HepG2 (cell line): Measurements from ENCODE around the gene SEC14L2. TPM values are rescaled to one million over a fixed set of nuclear protein-coding genes. Genes with fewer than 3 reads are reported as not detected.
A peak's percentile ranks its signal among the peaks of the same experiment; 100 is the strongest.

ENCODE experiments used
- ARNT2 ChIP-seq: sonication (generic); formaldehyde crosslinking; IDR thresholded peaks from 2 replicates; pipeline ENCODE4 v1.8.0; 2022; ENCODE audit warnings: mild to moderate bottlenecking, low read depth, missing genetic modification reagents, moderate library complexity
- ATF7 ChIP-seq, 2 experiments: fragments of 450-650 bp in 1 of 2; sonication (generic) in 1 of 2; formaldehyde crosslinking in 1 of 2; IDR thresholded peaks; 2 replicates each; pipeline versions ENCODE4 v1.4.0 to v1.6.1; 2016 to 2020; ENCODE audit warnings: antibody characterized with exemption in 1 of 2, mild to moderate bottlenecking in 1 of 2, missing genetic modification reagents in 1 of 2
- BHLHE40 ChIP-seq: IDR thresholded peaks from 2 replicates; pipeline ENCODE4 v1.6.1; 2011; ENCODE audit warnings: low read length, improper control_type of control experiment
- EED ChIP-seq: sonication (generic); formaldehyde crosslinking; IDR thresholded peaks from 2 replicates; pipeline ENCODE4 v1.5.0; 2020; ENCODE audit warnings: mild to moderate bottlenecking, missing genetic modification reagents
- ELF3 ChIP-seq: IDR thresholded peaks from 2 replicates; pipeline ENCODE4 v1.6.1; 2016; ENCODE audit warnings: missing genetic modification reagents, missing compliant biosample characterization
- LCORL ChIP-seq, 2 experiments: fragments of 450-650 bp in 1 of 2; sonication (generic) in 1 of 2; formaldehyde crosslinking in 1 of 2; IDR thresholded peaks; 2 replicates each; pipeline versions ENCODE4 v1.5.0 to v1.6.1; 2017 to 2020; ENCODE audit warnings: antibody characterized with exemption in 1 of 2, missing genetic modification reagents in 1 of 2
- MAFF ChIP-seq: IDR thresholded peaks from 2 replicates; pipeline ENCODE4 v1.6.1; 2011; ENCODE audit warnings: low read depth, low read length, improper control_type of control experiment
- MBNL3 ChIP-seq: fragments of 250-450 bp; sonication (Bioruptor Pico); conservative IDR thresholded peaks from 2 replicates; pipeline ENCODE4 v1.8.0; 2022; ENCODE audit warnings: mild to moderate bottlenecking, inconsistent platforms
- MED8 ChIP-seq: sonication (generic); formaldehyde crosslinking; IDR thresholded peaks from 2 replicates; pipeline ENCODE4 v1.8.1; 2023; ENCODE audit warnings: mild to moderate bottlenecking, missing genetic modification reagents; ENCODE audit not compliant: insufficient replicate concordance
- MXI1 ChIP-seq: IDR thresholded peaks from 3 replicates; pipeline ENCODE4 v1.6.1; 2012; ENCODE audit warnings: low read depth, low read length, inconsistent platforms, borderline replicate concordance
- MYC ChIP-seq: sonication (generic); formaldehyde crosslinking; IDR thresholded peaks from 2 replicates; pipeline ENCODE4 v1.9.0; 2021; ENCODE audit warnings: missing genetic modification reagents, borderline replicate concordance
- NR2F1 ChIP-seq, 2 experiments: fragments of 450-650 bp in 1 of 2; formaldehyde crosslinking in 1 of 2; IDR thresholded peaks; 2 replicates each; pipeline versions ENCODE4 v1.5.0 to v1.6.1; 2016 to 2020; ENCODE audit warnings: mild to moderate bottlenecking in 1 of 2, missing compliant biosample characterization in 1 of 2, missing genetic modification reagents in 1 of 2, moderate library complexity in 1 of 2
- PPARG ChIP-seq: conservative IDR thresholded peaks from 2 replicates; pipeline ENCODE4 v1.6.1; 2016; ENCODE audit warnings: missing biosample characterization, missing genetic modification reagents
- RAD21 ChIP-seq: fragments of 450-650 bp; formaldehyde crosslinking; IDR thresholded peaks from 2 replicates; pipeline ENCODE4 v1.5.0; 2020; ENCODE audit warnings: mild to moderate bottlenecking
- SALL1 ChIP-seq: sonication (generic); formaldehyde crosslinking; IDR thresholded peaks from 2 replicates; pipeline ENCODE4 v1.8.0; 2022; ENCODE audit warnings: mild to moderate bottlenecking, missing genetic modification reagents
- SAP130 ChIP-seq: IDR thresholded peaks from 2 replicates; pipeline ENCODE4 v1.6.1; 2016; ENCODE audit warnings: low read depth
- SMYD3 ChIP-seq: sonication (generic); formaldehyde crosslinking; IDR thresholded peaks from 2 replicates; pipeline ENCODE4 v1.8.1; 2023; ENCODE audit warnings: mild to moderate bottlenecking, missing genetic modification reagents
- ZFX ChIP-seq: sonication (generic); formaldehyde crosslinking; IDR thresholded peaks from 2 replicates; pipeline ENCODE4 v1.4.0; 2020; ENCODE audit warnings: mild to moderate bottlenecking, low read depth, missing genetic modification reagents, moderate library complexity
- ZNF619 ChIP-seq: sonication (generic); formaldehyde crosslinking; IDR thresholded peaks from 2 replicates; pipeline ENCODE4 v1.4.0; 2020; ENCODE audit warnings: mild to moderate bottlenecking, missing genetic modification reagents
- polyA plus RNA-seq, 8 experiments: library from polyadenylated mRNA; depleted of rRNA in 3 of 8; stranded (reverse) in 7 of 8; unstranded in 1 of 8; fragments of >200 nt; fragmentation: Illumina TruSeq in 4 of 8; extraction: Trizol in 4 of 8; gene quantifications; 2 replicates each; pipeline versions ENCODE4 v1.2.1 to v1.2.3, GENCODE V29; 2011 to 2016; ENCODE audit warnings: low read depth in 4 of 8, missing spikeins in 1 of 8, mixed read lengths in 1 of 8; ENCODE audit not compliant: insufficient read depth in 1 of 8
- total RNA-seq, 5 experiments: library from RNA; depleted of rRNA; stranded (reverse); fragments of >200 nt; fragmentation: Illumina TruSeq; extraction: Trizol; gene quantifications; 2 replicates each; pipeline ENCODE4 v1.2.3, GENCODE V29; 2016; ENCODE audit warnings: low read depth in 1 of 5
- TF ChIP-seq, protein P1 (sequence below): IDR thresholded peaks from 2 replicates; pipeline ENCODE4 v1.6.1; 2016; ENCODE audit warnings: mild to moderate bottlenecking
- TF ChIP-seq, protein P2 (sequence below): IDR thresholded peaks from 2 replicates; pipeline ENCODE4 v1.6.1; 2012; ENCODE audit warnings: inconsistent platforms
- TF ChIP-seq, protein P3 (sequence below), 2 experiments: sonication (generic) in 1 of 2; formaldehyde crosslinking in 1 of 2; IDR thresholded peaks; 2 replicates each; pipeline versions ENCODE4 v1.5.1 to v1.6.1; 2011 to 2020; ENCODE audit warnings: borderline replicate concordance in 1 of 2, low read depth in 1 of 2, low read length in 1 of 2, mild to moderate bottlenecking in 1 of 2, missing genetic modification reagents in 1 of 2, moderate library complexity in 1 of 2

SEC14L2 gene
- total and polyA plus RNA-seq, 2 of the 13 experiments (the other 11 are each of a cell fraction or from before 2014, with no cell fraction given), result 4.1 to 5.1 TPM

DNA sequence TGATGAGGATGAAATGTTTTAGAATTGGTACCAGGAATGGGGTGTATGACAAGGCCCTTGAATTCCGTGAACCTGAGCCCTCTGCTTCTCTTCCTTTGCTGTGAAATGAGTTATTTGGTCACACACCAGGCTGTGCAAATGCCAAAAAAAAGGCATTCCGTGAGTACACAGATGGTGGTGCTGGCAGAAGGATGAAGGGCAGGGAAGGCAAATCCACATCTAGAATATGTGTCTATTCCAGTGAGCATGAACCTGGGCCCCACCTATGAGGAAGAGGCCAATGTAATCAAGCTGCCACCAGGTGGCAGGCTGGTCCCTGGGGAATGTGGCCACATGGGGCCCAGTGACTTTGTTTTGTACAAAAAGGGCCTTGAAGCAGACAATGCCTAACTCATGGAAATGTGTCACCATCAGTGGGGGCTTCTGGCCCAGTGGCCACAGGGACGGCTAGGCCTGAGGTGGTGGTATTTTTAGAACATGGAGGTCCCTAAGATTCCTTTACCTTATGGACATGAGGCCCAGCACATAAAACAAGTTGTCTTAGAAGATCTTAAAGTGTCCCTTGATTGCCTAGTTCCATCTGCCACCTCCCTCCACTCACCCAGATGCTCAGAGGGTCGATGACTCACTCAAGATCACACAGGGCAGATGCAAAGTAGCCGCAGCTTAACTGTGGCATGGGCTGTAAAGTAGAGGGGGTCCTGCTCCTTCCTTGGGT is 5.7 kb upstream of the SEC14L2 start (continued):
- TF ChIP-seq ELF3 (CRISPR knock-in tag) (peak; percentile 84), ZNF619 (CRISPR knock-in tag) (no peak), PPARG (CRISPR knock-in tag) (0 out of 2 replicates have a peak, but pooled peaks have one; percentile 21), BHLHE40 (peak; percentile 29; the same call in 1 of the 2 replicates), ARNT2 (CRISPR knock-in tag) (no peak), SALL1 (CRISPR knock-in tag) (peak; percentile 57; the same call in 1 of the 2 replicates), ATF7 (IDR thresholded peaks at IDR 0.05) (no peak), ATF7 (CRISPR knock-in tag; IDR thresholded peaks at IDR 0.05) (no peak), MAFF (no peak), MBNL3 (no peak), MED8 (CRISPR knock-in tag) (no peak), SAP130 (CRISPR knock-in tag) (peak; percentile 53), MXI1 (peak; percentile 27; the same call in 1 of the 3 replicates), SMYD3 (0 out of 2 replicates have a peak, but pooled peaks have one; percentile 38), NR2F1 (CRISPR knock-in tag; IDR thresholded peaks at IDR 0.05) (0 out of 4 replicates have a peak, but pooled peaks of 1 of the 2 experiments have one; percentile 11), ZFX (peak; percentile 62; the same call in 1 of the 2 replicates), LCORL (IDR thresholded peaks at IDR 0.05) (no peak), LCORL (CRISPR knock-in tag; IDR thresholded peaks at IDR 0.05) (peak; percentile 56; the same call in 1 of the 2 replicates), MYC (CRISPR knock-in tag) (peak; percentile 40; the same call in 1 of the 2 replicates), EED (0 out of 2 replicates have a peak, but pooled peaks have one; percentile 41), RAD21 (CRISPR knock-in tag) (peak; percentile 95)
- TF ChIP-seq, protein P1, sequence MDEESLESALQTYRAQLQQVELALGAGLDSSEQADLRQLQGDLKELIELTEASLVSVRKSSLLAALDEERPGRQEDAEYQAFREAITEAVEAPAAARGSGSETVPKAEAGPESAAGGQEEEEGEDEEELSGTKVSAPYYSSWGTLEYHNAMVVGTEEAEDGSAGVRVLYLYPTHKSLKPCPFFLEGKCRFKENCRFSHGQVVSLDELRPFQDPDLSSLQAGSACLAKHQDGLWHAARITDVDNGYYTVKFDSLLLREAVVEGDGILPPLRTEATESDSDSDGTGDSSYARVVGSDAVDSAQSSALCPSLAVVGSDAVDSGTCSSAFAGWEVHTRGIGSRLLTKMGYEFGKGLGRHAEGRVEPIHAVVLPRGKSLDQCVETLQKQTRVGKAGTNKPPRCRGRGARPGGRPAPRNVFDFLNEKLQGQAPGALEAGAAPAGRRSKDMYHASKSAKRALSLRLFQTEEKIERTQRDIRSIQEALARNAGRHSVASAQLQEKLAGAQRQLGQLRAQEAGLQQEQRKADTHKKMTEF (CRISPR knock-in tag), result peak; percentile 61; the same call in 1 of the 2 replicates
- TF ChIP-seq, protein P2, sequence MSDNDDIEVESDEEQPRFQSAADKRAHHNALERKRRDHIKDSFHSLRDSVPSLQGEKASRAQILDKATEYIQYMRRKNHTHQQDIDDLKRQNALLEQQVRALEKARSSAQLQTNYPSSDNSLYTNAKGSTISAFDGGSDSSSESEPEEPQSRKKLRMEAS, result peak; percentile 62
- TF ChIP-seq, protein P3, sequence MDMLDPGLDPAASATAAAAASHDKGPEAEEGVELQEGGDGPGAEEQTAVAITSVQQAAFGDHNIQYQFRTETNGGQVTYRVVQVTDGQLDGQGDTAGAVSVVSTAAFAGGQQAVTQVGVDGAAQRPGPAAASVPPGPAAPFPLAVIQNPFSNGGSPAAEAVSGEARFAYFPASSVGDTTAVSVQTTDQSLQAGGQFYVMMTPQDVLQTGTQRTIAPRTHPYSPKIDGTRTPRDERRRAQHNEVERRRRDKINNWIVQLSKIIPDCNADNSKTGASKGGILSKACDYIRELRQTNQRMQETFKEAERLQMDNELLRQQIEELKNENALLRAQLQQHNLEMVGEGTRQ (IDR thresholded peaks at IDR 0.05; ENCODE audit: low read depth, low read length), result peak; percentile 19; the same call in 1 of the 2 replicates
- TF ChIP-seq, protein P3 (CRISPR knock-in tag; IDR thresholded peaks at IDR 0.05; ENCODE audit: borderline replicate concordance), result no peak
